ENCODE data around the gene ZNRF2.
A peak's percentile ranks its signal among the peaks of the same experiment; 100 is the strongest.
"Not testable (repeated sequence)": the region's sequence is repeated elsewhere in the genome, so short reads cannot be mapped to it uniquely, and the experiment has no call there.

The ZNRF2 gene

DNA sequence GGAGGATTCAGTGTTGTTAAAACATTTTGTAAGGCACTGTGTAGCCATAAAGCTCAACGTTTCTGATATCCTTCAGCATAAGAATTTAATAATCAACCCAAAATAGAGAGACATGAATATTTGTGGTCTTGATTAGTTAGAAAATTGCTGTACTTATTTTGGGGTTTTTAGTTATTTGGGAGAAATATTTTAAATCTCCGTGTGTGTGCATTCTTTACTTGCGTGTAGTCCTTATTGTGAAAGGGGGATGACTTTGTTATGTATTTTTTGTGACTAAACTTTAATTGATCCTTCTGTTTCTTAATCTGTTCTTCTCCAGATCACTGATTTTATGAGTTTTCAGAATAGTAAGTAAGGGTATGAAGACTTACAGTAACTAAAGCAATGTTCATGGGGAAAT lies 81.2 kb downstream of the ZNRF2 start:
- DNase-seq, result no peak

DNA sequence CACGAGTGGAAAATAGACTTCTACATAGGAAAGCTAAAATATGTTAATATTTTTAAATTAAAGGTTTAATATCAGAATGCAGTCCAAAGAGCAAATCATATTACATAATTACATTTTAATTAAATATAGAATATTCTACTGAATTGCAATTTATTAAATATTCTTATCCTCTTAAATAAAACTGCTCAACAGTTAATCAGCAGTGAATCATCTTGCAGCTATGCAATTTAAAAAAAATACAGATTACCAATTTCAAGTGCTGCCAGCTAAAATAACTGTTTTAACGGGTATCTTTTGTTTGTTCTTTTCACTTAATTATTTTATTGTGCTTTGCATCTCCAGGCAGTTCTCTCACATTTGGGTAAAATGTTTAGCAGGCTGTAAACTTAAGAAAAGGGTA lies 82.2 kb downstream of the ZNRF2 start:
- DNase-seq, result no peak

DNA sequence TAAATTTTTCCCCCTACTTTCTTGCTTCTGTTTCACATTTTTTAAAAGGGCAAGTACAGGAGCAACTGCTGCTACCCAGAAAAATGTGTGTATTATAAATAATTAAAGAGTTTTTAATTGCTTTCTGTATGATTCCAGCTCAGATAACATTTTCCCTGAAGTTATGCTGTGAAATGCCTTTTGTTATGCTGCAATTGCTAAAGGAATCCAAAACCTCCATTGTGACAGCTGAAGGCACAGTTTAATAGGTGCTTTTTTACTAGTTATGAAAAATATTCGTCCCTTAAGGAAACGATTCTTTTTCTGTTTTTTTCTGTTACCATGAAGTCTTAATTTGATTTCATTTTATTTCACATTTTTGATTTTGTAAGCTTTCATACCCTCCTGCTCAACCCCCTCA lies 83.2 kb downstream of the ZNRF2 start:
- DNase-seq, result no peak

DNA sequence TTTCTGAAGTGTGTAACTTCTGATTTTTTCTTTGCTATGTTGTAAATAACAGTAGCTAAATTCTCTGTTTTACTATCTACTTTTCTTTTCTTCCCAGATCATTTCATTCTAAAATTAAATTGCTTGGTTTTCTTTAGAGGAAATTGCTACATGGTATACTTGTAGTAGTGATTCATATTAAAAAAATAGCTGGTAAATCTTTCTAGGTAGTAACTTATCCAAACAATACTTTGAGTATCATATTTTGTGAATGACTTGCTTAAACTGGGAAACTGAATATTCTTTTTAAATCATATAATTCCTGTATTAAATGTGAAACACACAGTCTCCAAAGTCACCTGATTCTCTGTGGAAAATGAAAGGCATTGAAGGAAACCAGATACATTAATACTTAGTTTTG lies 85.5 kb downstream of the ZNRF2 start:
- no peak for DNase-seq

DNA sequence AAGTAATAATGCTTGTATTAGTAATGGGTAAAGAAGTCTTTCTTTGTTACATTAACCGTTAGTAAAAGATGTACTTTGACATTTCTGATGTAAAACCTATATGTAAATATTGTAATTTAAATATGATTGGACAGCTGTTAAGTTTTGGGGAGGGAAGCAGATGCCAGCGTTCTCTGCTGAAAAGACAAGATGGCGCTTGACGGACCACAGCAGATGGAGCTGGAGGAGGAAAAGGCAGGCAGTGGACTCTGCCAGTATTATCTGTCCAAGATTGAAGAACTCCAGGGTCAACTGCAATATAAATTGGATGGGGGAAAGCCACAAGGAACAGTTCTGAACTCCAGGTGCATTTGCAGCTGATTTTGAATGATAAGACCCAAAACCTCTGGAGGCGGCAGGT lies 86.9 kb downstream of the ZNRF2 start:
- no peak for DNase-seq

DNA sequence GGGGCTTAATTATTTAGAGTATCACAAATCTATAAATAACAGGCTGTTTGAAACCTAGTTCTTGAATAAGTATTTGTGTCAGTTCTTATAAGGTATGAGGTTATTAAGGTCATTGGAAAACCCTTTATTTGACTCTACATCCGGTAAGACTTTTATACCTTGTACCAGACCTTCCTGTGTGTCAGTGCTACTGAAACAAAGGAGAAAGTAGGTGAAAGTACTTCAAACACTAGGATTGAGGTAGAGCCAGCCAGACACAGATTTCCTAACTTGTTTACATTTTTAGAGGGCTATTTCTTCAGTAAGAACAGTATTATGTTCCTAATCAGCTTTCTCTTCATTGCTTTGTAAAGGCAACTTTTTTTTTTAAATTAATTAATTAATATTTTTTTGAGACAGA lies 93.9 kb downstream of the ZNRF2 start:
- DNase-seq, result no peak

DNA sequence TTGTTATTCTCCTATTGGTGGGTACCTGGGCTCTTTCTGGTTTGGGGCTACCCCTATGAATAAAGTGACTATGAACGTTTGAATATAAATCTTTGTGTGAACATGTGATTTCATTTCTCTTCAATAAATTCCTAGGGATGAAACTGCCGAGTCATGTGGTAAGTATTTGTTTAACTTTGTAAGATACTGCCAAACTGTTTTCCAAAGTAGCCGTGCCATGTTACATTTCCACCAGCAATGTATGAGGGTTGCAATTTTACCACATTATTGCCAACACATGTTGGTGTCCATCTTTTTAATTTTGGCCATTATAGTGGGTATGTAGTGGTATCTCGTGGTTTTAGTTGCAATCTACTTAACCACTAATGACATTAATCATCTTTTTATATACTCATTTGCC lies 94.7 kb downstream of the ZNRF2 start:
- no peak for DNase-seq

DNA sequence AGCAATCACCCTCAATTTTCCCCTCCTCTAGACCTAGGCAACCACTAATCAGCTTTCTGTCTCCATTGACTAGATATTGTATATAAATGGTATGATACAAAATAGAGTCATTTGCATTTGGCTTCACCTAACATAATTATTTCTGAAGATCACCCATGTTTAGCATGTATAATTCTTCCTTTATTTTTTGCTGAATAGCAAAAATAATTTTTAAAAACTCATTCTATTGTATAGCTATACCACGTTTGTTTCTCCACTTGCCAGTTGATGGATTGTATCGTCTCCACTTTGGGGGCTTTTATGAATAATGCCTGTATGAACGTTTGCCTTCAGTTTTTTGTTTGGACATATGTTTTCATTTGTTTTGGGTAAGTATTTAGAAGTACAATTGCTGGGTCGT lies 95.3 kb downstream of the ZNRF2 start:
- DNase-seq, result no peak

DNA sequence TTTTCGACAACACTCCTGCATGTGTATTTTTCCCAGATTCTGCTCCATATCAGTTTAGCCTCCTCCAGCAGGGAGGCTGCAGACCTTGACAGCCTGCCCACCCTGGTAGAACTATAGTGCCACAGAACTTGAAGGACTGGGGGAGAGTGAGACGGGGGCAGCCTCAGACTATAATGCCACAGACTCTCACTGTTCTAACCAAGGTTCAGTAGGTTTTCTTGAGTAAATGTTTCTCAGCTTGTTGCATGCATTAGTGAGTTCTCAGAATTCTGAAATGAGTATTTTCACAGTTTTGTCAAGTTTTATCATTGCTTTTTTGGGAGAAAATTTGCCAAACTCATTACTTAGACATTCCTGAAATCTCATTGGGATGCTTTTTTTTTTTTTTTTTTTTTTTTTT lies 95.9 kb downstream of the ZNRF2 start:
- DNase-seq, result no peak

DNA sequence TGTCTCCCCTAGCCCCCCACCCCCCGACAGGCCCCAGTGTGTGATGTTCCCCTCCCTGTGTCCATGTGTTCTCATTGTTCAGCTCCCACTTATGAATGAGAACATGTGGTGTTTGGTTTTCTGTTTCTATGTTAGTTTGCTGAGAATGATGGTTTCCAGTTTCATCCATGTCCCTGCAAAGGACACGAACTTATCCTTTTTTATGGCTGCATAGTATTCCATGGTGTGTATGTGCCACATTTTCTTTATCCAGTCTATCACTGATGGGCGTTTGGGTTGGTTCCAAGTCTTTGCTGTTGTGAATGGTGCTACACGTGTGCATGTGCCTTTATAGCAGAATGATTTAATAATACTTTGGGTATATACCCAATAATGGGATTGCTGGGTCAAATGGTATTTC lies 96.4 kb downstream of the ZNRF2 start:
- DNase-seq, result not testable (repeated sequence)

DNA sequence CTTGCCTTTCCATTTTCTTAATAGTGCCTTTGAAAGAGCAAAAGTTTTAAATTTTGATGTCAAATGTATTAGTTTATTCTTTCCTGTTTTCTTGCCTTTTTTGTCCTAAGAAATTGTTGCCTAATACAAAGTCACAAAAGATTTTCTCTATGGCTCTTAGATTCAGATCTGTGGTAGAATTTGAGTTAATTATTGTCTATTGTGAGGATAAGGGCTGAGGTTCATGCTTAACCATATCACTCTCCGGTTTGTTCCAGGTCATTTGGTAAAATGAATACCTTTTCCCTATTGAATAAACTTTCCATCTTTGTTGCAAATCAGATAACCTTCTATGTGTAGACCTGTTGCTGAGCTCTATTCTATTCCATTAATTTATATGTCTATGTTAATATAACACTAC lies 98.2 kb downstream of the ZNRF2 start:
- DNase-seq, result peak; percentile 10

DNA sequence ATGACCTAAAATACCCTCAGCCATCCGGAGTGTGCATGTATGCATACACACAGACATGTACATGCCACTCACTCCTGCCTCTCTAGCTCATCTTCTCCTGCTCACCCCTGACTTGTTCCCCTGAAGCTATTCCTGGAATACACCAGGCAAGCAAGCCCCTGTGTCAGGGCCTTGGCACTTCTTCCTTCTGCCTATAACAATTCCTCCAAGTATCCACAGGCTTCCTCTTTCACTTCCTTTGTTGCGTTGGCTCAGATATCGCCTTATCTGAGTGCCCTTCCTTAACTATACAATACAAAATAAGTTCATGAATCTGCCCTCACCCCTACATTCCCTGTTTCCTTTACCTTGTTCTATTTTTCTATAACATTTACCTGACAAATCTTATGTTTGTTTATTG lies 105.4 kb downstream of the ZNRF2 start:
- no peak for DNase-seq

DNA sequence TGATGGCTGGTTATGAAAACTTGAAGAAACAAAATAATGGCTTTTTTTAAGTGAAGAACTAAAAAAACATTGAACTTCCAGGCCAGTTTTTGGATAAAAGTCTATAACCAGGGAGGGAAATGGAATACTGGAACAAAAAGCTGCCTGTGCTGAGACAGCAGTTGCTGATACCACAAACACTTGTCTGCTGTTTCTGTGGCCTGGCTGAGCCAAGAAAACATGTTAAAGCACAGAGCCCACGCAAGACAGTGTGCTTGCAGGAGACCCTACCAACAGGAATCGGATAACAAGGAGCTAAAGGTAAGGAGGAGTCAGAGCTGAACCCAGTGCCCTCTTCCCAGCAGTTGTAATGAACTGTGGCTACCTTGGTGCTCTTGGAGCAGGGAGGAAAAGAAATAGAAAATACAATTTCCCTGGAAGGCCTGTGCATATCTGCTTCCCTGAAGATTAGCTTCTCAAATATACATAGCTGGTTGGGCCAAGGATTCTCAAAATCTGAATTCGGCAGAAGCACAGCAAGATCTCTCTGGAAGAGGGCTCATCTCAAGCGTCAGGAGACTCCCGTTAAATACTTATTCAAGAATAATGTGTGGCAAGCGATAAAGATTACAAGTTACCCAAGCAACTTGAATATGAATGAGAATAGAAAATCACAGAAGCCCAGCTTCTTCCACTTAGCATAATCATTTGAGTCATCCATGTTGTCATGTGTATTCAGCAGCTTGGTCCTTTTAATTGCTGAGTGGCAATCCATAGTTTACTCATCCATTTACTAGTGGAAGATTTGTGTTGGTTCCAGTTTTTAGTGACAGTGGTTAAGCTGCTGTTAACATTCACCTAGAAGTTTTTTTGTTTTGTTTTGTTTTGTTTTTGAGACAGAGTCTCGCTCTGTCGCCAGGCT lies 106.6 kb downstream of the ZNRF2 start:
- DNase-seq, result no peak

DNA sequence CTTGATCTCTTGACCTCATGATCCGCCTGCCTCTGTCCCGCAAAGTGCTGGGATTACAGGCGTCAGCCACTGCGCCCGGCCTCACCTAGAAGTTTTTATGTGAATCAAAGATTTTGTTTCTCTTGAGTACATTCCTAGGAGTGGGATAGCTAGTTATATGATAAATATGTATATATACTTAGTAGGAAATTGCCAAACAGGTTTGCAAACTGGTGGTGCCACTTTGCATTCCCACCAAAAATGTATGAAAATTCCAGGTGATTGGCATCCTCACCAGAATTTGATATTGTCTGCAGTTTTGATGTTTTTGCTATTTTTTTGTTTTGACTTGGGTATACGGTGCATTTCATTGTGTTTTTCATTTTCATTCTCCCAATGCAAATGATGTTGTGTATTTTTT lies 107.4 kb downstream of the ZNRF2 start:
- DNase-seq, result no peak

DNA sequence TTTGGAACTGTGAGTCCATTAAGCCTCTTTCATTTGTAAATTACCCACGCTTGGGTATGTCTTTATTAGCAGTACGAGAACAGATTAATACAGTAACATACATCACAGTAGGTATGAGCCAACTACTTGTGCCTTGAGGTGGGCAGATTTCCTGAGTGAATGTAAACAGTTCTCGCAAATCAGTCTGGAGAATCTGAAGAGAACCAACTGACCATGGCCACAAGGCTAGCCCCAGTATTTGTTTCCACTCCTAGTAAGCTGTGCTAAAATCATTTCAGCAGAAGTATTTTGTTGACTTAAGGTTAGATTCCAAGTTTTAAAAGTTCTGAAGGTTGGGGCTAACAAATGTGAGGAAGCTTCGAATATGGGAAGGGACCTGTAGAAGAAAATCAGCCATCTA lies 111.3 kb downstream of the ZNRF2 start:
- no peak for DNase-seq

DNA sequence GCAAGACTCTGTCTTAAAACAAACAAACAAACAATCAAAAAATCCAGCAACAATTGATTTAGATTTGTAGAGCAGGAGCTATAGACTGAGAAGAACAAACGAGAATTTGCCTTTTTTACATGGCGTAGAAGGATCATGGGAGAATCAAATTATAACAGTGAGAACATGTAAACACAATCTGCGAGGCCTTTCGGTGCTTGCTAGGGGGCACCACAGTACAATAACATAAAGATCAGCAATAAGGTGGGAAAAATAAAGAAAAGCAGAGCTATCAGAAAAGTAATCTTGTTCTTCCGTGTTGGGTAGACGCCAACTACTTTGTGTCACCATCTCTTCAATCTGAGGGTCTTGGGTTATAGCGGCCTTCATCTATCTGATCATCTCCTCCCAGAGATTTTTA lies 112.0 kb downstream of the ZNRF2 start:
- no peak for DNase-seq

DNA sequence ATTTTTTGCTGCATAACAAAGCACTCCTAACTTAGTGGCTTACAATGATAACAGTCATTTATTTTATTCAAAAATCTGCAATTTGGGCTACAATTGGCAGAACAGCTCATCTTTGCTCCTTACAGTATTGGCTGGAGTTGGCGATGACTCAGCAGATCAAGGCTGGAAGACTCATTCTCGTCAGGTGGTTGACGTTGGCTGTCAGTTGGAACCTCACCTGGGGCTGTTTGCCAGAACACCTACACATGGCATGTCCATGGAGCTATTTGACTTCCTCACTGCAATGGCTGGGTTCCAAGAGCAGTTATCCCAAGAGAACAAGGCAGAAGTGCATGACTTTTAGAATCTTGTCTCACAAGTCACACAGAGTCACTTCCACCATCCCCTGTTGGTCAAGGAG lies 119.1 kb downstream of the ZNRF2 start:
- DNase-seq, result no peak

DNA sequence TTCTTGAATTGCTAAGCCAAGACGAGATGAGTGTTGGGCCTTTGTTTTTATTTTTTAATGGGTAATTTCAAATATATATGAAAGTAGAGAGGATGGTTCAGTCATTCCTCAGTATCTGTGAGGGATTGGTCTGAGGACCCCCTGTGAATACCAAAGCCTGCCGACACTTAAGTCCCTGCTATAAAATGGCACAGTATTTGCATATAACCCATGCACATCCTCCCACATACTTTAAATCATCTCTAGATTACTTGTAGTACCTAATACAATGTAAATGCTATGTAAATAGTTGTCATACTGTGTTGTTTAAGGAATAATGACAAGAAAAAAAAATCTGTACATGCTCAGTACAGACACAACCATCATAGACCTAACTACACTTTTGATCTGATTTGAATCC lies 120.8 kb downstream of the ZNRF2 start:
- DNase-seq, result no peak

DNA sequence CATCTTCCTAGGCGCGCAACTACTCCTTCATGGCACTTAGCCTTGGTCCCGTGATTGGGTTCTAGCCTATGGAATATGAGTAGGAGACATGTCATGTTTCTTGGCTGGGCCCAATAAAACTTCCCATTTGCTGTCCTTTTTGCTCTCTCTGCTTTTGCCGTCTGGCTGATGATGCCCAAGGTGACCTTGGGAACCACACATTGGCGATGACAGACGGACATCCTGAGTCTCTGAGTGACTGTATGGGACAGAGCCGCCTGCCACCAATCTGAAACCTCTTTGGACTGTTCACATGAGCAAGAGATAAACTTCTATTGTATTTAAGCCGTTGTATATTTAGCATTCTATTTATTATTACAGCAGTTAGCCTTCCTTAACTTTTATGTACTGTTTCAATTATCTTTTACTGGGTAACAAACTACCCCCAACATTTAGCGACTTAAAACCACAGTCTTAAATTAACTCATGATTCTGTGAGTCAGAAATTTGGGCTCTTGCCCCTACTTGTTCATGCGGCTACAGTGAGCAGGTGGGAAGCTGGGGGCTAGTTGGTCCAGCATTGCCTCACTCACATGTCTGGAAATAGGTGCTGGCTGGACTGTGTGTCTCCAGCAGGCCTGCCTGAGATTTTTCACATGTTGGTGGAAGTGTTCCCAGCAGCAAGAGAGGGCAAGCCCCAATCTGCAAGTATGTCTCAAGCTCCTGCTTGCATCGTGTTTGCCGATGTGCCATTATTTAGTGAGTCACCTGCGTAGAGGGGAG lies 122.4 kb downstream of the ZNRF2 start:
- no peak for DNase-seq

DNA sequence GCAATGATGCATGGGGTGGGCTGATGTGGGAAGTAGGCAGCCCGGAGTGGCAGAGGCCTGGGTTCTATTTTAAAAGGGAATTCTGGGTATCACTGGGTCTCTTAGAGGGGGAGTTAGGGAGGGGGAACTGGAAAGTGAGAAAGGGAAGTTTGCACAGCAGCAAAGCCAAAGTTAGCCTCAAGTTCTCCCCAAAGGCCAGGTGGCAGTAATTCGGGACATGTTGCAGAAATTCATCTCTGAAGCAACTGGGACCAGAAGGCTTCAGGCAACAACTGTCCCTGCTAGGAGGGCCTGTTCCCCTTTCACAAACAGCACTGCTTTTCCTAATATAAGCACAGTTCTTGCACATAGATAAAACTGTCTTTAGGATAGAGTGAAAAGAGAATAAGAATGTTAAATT lies 126.8 kb downstream of the ZNRF2 start:
- no peak for DNase-seq

DNA sequence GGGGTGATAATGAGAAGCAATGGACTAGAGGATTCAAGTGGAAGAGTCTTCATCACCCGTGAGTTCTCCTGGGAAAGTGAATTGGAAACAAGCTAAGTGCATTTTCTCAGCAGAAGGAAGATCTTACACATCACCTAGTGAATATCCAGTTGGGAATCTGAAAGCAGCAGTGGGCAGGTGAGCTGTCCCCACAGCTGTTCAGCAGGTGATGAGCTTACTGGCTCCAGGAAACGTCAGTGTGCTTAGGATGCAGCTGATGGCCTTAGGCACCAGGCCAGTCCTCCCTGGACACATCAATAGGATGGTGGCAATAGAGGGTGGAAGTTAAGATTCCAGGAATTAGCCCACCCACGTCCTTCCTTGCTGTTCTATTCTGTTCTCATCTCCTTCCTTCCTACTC lies 127.5 kb downstream of the ZNRF2 start:
- DNase-seq, result no peak

DNA sequence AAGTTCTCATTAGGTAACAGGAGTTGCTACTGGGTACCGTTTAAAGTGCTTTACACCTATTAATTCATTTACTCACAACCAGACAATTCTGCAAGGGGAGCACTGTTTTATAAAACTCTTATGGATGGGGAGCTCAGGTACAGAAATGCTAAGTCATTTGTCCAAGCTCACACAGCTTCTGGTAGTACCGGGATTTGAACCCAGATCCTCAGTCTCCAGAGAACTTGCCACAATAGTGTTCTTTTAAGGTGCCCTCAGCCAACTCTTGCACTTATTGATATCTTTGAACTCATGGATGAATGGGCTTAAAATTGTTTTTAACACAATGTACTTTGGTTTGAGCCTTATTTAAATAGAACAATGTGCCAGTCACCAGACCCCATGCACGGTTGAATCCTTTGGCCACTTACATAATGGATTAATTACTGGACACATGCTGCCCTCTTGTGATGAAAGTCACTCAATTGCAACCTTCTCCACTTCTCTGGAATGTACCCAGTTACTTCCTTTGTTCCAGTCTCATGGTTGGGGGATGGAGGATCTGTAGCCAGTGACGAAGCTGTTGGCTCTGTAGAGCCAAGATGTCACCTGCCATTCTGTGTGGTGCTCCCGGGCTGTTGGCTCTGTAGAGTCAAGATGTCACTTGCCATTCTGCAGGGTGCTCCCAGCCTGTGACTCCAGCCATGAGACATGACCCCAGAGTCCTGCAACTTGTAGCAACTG lies 128.5 kb downstream of the ZNRF2 start:
- DNase-seq, result peak; percentile 83

DNA sequence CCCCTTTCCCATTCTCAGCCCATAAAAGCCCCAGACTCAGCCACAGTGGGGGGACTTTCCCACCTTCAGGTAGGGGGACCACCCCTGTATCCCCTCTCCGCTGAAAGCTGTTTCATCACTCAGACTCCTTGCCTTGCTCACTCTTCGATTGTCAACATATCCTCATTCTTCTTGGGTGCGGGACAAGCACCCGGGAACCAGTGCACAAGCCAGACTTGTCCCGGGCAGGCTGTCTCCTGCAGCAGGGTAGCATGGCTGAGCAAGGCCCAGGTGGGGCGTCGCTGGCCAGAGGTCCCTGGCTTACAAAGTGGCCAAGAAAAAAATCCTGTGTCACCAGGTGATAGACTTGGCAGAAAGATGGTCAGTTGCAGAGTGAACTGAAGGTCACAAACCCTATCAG lies 129.5 kb downstream of the ZNRF2 start:
- DNase-seq, result no peak

All from kidney glomerular epithelial cell (primary cell).